Kidney glomerular epithelial cell (primary cell): ENCODE measurements around the gene FABP7.
"Not testable (repeated sequence)": the region's sequence is repeated elsewhere in the genome, so short reads cannot be mapped to it uniquely, and the experiment has no call there.

Experiments used
- DNase-seq: peaks from one replicate; lab custom pipeline; 2025; lab: John Stamatoyannopoulos, UW

FABP7 gene

DNA sequence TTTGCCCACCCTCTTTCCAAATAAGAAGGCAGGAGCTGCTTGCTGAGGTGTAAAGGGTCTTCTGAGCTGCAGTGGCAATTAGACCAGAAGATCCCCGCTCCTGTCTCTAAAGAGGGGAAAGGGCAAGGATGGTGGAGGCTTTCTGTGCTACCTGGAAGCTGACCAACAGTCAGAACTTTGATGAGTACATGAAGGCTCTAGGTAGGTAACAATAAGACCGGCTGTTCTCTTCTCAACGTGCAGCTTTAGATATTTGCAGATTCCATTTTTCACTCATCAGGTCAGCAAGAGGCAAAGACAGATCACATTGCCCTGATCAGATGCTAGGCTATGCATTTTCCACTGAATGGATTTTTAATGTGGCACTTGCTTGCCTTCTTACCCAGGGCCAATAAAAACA, at the start of gene FABP7:
Gene FABP7 (plus strand): TSS at position 50 of the 400 bp plus-strand sequence. CDS start 79 bp downstream, at position 129.
- DNase-seq, result no peak

DNA sequence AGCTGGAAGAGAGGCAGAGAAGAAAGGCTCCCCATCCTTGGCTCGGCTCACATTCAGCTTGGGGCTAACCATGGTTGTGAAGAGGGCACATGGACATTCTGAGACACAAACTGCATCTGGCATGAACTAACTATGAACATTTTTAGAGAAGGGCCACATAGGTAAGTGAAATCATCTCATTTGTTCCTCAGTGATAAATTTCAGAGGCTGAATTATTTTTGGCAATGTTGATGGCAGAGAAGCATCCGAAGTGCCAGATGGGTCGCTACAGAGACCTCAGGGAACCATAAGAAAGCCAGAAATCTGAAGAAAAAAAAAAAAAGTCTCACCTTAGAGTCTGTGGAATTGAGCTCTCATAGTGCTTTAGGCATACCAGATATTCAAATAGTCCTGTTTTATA, 49.2 kb upstream of the FABP7 start:
- DNase-seq, result no peak

DNA sequence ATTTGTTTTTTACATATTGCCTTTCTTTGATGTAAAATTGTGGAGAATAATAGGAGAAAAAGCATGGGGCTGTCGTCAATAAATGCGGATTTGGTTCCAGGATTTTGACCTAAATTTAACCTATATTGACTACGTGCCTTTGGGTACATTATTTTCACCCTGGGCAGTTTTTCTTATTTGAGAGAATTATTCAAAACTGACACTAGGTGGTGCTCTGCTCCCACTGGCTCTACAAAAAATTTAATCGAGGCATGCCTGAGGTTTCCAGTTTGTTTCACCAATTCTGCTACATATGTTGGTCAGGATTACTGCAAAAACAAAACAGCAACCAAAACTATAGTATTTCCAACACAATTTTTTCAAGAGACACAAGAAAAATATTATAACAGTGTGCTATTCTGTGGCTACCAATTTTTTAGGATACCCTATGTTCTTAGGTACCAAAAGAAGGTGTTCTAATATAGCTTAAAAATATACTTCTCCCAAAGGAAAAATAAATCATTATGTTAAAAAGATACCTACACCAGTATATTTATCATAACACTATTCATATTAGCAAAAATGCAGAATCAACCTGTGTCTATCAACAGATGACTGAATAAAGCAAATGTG, 48.6 kb upstream of the FABP7 start:
- DNase-seq, result peak; percentile 14

DNA sequence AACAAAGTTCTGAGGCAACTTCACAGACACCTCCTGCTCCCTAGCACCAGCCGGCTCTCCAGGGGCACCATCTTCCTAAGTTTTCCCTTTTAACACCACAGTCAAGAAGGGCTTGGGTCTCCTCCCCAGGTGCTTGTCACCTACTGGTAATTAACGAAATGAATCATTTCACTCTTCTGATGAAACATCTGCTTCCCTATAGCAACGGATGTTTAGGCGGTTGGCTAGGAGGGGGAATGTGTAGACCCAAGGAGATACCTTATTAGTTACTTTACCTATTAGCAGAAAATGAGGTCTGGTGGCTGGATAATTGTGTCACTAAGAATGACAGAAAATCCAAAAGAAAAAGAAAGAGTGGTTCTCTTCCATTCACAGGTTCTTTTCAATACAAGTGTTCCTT, 46.3 kb upstream of the FABP7 start:
- no peak for DNase-seq

DNA sequence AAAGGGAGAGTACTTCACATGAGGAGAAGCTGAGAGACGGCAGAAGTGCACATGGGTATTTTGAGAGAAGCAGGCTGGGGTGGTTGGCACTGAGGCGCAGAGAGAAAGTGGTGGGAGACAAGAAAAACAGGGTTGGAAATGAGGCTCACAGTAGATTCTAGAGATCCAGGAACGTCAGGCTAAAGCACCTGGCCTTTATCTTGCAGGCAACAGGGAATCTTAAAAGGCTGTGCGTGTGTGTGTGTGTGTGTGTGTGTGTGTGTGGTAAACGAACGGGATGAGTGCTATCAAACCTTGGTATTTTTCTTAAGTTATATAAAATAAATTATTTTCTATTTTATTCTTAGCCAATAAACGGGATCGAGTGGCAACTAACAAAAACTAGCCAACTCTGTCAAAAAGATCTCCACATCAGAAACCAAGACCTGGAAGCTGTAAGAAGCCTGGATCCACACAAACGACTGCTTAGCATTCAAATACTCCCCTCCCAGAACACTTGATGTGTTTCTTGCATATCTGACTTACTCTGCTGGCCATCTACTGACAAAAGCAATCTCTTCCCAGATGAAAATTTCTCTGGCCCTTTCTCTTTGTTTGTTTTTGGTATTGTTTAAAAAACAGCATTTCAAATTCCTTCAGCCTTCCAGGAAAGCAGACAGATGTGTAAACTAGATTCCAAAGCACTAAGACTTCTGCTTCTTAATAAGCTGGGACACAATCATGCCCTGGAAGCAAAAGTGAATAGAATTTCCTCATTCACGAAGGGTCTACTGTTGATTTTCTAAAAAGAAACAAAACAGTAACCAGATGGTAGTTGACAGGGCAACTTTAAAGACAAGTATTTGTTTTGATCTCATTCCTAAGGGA, 44.8 kb upstream of the FABP7 start:
- DNase-seq, result no peak

DNA sequence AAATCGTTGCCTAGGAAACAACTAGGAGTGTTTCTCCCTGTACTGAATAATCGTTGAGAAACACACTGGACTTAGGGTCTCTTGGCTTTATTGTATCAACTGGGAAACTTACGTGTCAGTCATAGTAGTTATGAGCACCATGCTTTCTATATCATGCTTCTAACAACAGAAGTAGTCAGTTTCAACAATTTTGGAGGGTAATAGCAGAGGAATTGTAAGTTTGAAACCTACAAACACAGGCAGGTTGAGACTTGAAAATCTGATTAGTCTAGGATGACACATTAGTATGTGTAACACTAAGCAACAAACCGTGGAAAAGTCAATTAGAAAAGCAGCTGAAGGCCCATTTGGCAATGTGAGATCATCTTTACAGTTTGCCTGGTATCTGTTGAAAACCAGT, 43.9 kb upstream of the FABP7 start:
- peak; percentile 2 for DNase-seq

DNA sequence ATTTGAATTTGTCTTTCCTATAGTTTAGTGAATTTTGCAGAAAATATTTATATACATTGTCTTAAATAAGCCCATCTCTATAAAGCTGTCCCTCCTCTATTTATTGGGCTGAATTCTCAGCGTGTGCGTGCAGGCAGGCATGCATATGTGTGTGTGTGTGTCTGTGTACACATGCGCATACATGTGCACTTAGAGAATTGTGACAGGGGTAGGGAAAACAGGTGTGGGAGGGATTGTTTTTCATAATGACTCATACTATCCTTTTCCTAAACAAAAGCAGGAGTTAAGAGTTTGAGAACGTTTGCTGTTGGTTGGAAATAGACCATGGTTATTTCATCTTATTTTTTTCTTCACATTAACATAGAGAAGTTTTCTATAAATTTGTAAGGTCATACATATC, 43.4 kb upstream of the FABP7 start:
- no peak for DNase-seq

- DNase-seq, result no peak
These were observed 42.9 kb upstream of the FABP7 start for GRCh38 chr6:122736616-122737015.

GRCh38 chr6:122740091-122740490, 39.4 kb upstream of the FABP7 start:
- DNase-seq, result no peak

DNA sequence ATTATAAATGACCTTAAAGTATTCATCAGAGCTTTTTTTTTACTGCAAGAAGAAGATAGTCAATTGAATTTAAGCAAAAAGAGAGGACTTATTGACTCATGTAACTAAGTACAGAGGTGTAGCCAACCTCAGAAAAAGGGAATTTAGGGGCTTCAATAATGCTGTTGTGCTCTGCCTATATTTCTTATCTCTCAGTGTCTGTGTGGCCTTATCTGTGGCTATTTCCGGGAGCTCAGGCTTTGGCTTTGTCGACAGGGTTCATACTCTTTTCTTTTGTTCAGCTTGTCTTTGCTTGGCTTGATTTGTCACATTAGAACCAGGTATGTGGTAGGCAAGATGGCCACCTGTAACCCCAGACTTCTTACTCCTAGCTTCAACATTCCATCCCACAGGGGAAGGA, 38.6 kb upstream of the FABP7 start:
- no peak for DNase-seq

- DNase-seq, result peak; percentile 16
These were observed 35.3 kb upstream of the FABP7 start for GRCh38 chr6:122744247-122744646.

DNA sequence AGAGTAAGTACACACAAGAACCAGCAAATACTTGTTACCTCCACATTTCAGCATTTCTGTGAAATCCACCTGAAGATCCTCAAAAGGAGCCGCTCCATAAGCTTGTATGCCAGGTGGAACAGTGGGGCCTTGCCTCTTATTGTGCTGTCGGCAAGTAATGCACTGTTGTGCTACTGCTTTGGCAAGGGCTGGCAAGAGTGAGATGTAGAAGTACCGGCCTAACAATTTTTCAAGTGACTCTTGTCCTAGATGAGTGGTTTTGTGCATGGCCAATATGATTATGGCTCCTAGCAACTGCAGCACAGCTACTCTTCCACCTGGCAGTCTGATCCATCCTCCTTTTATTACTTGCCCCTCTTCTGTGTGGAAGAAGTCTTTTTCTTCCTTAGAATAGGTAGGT, 34.7 kb upstream of the FABP7 start:
- DNase-seq, result not testable (repeated sequence)

DNA sequence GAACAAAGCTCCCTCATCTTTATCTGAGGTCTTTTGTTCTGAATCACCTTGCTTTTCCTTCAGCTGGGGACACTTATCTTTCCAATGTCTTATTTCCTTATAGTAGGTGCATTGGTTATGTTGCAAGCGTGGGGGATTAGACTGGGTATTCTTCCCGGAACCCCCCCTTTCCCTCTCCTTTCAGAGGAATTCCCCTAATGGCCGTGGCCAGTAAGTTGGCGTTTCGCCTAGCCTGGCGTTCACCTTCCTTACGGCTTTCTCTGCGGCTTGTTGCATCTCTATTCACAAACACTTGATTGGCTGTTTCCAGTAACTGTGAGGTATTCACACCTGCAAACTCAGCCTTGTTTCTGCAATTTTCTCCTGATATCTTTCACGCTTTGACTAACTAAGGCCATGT, 32.8 kb upstream of the FABP7 start:
- DNase-seq, result no peak

DNA sequence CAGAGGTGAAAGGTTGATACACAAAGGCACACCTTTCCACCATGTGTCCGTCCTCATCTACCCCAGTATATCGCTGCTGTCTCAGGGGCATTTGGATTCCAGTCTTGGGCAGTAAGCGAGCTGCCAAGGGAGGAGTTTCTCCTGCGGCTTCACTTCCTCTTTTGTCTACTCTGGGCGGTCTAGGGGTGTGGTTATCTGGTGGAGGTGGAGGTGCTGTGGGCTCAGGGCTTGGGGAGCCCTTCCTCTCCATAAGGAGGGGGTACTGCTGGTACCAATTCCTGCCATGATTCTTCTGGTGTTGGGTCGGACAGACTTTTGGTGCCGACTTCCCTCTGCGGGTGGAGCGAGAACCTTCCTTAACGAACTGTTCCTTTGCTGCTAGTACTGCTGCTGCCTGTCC, 31.9 kb upstream of the FABP7 start:
- DNase-seq, result no peak

DNA sequence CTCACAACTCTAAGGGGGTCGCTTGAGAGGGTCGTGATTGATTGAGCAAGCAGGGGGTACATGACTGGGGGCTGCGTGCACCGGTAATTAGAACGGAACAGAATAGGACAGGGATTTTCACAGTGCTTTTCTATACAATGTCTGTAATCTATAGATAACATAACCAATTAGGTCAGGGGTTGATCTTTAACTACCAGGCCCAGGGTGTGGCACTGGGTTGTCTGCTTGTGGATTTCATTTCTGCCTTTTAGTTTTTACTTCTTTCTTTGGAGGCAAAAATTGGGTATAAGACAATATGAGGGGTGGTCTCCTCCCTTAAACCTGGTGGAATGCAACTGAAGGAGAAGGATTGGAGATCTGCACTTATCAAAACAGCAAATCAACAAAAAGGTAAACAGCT, 30.6 kb upstream of the FABP7 start:
- not testable (repeated sequence) for DNase-seq

GRCh38 chr6:122749451-122750050, 30.0 kb upstream of the FABP7 start:
- no peak for DNase-seq

DNA sequence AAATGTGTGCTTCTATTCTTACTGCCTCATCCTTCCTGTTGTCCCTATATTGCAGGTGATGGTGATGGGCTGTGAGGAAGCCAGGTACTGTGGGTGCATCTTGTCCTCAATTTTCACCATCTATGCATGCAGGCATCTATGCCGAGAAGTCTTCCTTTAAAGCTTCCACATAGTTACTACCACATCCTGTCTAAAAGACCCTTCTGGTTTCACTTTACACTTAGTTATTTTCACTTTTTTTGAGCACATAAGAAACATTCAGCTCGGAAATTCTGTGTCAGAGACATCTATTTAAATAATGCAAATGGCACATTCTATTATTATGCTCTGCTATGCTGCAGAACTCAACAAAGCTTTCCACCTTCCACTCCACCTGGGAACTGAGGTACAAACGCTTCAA, 28.2 kb upstream of the FABP7 start:
- no peak for DNase-seq

- DNase-seq, result no peak
These were observed 27.1 kb upstream of the FABP7 start for GRCh38 chr6:122752459-122752858.

DNA sequence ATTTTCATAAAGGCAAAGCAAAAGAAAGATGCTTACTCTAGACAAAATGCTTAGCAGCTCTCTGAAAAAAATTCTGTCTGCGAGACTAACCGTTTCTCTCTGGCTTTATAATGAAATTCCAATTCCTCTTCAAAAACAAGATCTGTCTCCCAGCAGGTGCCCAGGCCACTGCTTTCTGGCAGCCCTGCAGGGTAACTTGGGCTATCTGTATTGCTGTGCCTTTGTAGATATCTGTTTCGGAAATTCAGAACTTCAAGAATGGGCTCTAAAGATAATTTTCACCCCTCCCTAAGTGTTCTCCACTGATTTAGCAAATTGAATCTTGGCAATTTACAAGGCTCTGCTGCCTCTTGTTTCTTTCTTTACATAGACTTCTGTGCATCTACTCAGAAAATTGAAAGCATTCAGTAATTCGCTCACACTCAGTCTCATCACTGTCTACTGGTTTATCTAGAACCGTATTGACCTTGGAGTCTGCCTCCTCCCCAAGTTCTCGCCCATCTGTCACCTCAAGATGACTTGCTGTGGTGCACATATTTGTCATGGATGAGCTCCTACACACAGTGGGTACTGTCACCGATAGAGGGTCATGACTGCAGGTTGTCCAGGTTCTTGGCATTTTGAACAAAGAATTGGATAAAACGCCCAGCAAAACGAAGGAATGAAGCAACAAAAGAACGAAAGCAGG, 26.4 kb upstream of the FABP7 start:
- DNase-seq, result no peak

DNA sequence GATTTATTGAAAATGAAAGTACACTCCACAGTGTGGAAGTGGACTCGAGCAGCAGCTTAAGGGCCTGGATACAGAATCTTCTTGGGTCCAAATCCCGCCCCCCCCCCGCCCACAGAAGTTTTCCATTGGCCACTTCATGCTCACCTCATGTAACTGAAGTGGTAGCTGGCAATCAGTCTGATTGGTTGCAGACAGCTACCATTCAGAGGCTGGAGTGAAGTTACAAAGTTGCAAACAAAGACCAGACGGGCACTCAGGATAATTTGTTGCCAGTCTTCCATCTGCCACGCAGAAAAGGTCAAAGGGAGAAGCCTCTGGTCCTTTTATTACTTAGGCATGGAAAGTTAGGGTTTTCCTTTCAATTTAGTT, 25.8 kb upstream of the FABP7 start:
- DNase-seq, result no peak

DNA sequence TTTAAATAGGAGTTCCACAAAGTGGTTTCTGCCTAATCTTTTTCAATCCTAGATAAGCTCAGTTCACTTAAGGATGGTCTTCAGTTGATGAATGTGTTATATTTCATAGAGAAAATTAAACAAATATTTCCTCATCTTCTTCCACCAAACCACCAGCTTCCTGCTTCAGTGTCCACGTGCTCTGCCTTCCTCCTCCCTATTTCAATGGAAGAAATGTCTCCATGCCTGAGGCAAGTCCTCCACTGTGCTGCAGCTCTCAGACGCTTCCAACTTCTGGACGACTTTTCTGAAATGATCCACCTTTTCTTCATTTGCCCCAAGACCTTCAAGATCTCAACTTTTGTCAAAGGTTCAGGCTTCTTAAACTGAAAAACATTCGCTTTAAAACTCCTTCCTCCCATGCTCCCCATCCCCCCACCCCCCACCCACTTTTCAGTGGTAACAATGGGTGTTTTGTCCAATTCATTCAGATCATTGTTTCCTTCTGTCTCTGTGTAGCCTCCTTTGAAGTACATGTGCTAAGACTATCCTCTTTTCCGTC, 25.3 kb upstream of the FABP7 start:
- DNase-seq, result no peak

GRCh38 chr6:122755901-122756300, 23.6 kb upstream of the FABP7 start:
- DNase-seq, result no peak
